ENCODE results near the gene ATP10D.

DNA sequence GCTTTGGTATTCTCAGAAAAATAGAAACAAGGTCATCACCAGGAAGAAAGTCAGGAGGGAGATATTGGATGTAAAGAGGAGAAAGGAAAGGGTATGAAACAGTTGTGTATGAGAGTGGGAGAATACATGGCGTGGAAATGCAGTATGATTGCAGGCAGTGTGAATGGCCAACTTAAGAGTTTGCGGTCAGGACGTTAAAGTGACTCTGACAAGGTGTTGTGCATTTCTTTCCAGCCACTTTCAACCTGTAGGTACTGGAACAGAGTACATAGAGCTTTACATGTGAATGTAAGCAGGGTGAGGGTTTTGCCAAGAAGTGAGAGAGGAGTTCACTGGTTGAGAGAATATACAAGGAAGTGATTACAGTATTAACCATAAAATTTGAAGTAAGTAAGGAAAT, 15.7 kb downstream of the ATP10D start:
- TF ChIP-seq, protein P1, sequence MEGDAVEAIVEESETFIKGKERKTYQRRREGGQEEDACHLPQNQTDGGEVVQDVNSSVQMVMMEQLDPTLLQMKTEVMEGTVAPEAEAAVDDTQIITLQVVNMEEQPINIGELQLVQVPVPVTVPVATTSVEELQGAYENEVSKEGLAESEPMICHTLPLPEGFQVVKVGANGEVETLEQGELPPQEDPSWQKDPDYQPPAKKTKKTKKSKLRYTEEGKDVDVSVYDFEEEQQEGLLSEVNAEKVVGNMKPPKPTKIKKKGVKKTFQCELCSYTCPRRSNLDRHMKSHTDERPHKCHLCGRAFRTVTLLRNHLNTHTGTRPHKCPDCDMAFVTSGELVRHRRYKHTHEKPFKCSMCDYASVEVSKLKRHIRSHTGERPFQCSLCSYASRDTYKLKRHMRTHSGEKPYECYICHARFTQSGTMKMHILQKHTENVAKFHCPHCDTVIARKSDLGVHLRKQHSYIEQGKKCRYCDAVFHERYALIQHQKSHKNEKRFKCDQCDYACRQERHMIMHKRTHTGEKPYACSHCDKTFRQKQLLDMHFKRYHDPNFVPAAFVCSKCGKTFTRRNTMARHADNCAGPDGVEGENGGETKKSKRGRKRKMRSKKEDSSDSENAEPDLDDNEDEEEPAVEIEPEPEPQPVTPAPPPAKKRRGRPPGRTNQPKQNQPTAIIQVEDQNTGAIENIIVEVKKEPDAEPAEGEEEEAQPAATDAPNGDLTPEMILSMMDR (IDR thresholded peaks at IDR 0.05) = no peak
- TF ChIP-seq EZH2 (IDR thresholded peaks at IDR 0.05; ENCODE audit: borderline replicate concordance, insufficient read depth, low read depth, low read length, poor library complexity, severe bottlenecking) = no peak
